ENCODE measurements around the gene DBN1. TPM values are rescaled to one million over a fixed set of nuclear protein-coding genes. Genes with fewer than 3 reads are reported as not detected.
A peak's percentile ranks its signal among the peaks of the same experiment; 100 is the strongest.

DBN1 gene
- total RNA-seq, 4 donors from 2014 or later = 30.6 to 107 (median 82.7) TPM

DNA sequence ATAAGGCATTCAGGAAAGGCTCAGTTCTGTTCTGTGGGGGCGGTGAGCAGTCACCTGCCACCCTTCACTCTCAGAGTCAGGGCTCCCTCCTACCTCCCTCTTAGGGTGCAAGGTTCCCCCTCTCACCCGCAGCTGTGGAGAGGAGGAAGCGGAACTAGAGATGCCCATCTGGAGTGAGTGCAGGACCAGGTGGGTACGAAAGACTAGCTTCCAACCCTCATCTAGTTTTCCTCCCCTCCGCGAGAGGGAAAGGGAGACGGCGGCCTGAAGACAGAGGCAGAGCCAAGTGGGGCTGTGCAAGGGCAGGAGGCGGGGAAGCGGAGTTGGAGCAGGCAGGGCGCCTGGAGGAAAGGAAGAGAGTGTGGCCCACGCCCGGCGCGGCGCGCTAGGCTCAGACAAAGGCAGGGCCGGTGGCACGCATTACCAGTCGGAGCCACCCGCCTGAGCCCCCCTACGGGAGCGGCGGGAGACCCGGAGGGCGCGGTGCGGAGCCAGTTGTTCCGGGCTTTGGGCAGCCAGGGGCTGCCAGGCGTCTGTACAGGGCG, 19.5 kb downstream of the DBN1 start:
- intact Hi-C loops (cut with DNase I; ENCODE audit: low total_unique reads) = loop anchor here (5.0 kb wide), 1 partner anchor 52 kb away; the partner anchor contains the start of gene PFN3
- peak overlapping the region in 1 of 2 donors; percentile 45 for H3K27ac ChIP-seq
- H3K4me3 ChIP-seq = peak overlapping the region; percentile 45 to 48
- no peaks in the 10 kb centered on the region for H3K9me3 ChIP-seq
- peaks cover 0 to 23% of the 10 kb centered on the region in 2 donors for H3K4me1 ChIP-seq
- H3K27me3 ChIP-seq = no peaks in the 10 kb centered on the region
- DNase-seq = peak in 1 of 2 donors; percentile 52
- TF ChIP-seq, protein P1, sequence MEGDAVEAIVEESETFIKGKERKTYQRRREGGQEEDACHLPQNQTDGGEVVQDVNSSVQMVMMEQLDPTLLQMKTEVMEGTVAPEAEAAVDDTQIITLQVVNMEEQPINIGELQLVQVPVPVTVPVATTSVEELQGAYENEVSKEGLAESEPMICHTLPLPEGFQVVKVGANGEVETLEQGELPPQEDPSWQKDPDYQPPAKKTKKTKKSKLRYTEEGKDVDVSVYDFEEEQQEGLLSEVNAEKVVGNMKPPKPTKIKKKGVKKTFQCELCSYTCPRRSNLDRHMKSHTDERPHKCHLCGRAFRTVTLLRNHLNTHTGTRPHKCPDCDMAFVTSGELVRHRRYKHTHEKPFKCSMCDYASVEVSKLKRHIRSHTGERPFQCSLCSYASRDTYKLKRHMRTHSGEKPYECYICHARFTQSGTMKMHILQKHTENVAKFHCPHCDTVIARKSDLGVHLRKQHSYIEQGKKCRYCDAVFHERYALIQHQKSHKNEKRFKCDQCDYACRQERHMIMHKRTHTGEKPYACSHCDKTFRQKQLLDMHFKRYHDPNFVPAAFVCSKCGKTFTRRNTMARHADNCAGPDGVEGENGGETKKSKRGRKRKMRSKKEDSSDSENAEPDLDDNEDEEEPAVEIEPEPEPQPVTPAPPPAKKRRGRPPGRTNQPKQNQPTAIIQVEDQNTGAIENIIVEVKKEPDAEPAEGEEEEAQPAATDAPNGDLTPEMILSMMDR (IDR thresholded peaks at IDR 0.05) = no peak
- no peak for TF ChIP-seq POLR2A (IDR thresholded peaks at IDR 0.05)
- no peaks in the 10 kb centered on the region for H3K36me3 ChIP-seq

DNA sequence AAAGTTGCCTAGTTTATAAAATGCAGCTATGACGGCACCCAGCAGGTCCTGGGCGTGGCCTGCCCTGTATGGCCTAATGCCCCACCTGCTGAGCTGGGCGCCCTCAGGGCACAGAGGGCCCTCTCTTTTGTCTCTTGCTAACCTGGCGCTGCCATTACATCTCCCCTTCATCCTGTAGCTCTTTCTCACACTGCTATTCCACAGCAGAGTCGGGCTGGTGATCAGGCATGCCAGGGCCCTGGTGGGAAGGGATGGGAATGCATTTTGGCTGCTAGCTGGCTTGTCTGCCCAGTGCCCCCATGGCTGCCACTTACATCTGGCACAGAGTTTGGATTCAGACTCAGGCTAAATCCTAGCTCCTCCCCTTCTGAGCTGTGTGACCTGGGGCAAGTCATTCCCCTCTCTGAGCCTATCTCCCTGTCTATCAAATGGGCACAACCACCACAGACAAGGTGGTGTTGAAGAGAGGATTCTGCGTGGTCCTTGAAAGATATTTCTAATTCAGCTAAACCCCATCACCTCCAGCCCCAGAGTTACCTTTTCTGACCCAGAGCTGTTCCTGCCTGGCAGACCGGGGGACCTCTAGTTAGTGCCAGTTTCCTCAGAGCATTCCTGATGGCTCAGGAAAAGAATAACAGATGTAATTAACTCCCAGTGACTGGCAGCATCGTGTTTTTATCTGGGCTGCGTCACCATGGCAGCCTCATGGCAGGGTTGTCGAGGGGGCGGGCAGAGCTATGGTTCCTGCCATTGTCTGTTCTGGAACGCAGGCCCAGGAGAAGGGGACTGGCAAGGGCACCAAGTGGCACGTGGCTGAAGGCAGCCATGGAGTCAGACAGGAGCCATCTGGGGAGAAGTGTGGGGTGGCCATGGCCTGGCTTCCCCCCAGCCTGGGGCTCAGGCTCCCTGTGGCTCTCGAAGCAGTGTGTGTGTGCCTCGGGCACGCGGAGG, 20.5 kb downstream of the DBN1 start:
- Histone ChIP-seq H3K4me1 (peaks cover 0 to 23% of the 10 kb centered on the region in 2 donors), H3K4me3 (no peak overlapping the region), H3K27me3 (no peaks in the 10 kb centered on the region), H3K9me3 (no peaks in the 10 kb centered on the region), H3K36me3 (no peaks in the 10 kb centered on the region), H3K27ac (no peak overlapping the region)
- TF ChIP-seq, protein P1 (IDR thresholded peaks at IDR 0.05) = no peak
- TF ChIP-seq POLR2A (IDR thresholded peaks at IDR 0.05) = no peak
- intact Hi-C loops (cut with DNase I; ENCODE audit: low total_unique reads) = loop anchor here (5.0 kb wide), 1 partner anchor 51 kb away; the partner anchor contains the start of gene PFN3
- DNase-seq = no peak

DNA sequence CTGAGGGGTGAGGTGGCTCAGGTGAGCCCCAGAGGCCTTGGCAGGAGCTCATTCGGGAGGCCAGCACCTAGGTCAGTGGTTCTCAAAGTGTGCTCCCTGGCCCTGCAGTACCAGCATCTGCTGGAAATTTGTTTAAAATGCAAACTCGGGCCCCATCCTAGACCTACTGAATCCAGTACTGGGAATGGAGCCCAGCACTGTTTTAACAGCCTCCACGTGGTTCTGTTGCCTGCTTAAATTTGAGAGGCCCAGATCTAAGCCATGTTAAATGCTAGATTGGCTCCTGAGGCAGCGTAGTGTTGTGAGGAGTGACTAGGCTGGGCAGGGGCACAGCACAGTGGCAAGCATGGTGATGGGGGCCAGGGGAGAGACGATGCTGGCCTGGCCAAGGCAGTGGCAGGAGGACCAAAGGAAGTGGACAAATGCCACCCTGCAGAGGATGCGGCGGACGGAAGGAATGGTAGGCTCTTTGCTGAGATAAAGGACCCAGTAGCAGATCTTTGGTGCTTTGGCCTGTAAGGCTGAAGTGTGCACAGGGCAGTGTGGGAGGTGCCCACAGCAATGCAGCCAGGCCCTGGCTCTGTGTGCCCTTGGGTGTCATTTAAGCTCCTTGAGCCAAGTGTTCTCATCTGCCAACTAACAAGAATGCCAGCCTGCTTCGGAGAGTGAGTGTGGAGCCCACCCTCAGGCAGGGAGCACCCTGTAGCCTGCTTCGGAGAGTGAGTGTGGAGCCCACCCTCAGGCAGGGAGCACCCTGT, 22.6 kb downstream of the DBN1 start:
- Histone ChIP-seq H3K27ac (no peak overlapping the region), H3K27me3 (no peaks in the 10 kb centered on the region), H3K4me3 (no peak overlapping the region), H3K36me3 (no peaks in the 10 kb centered on the region), H3K4me1 (peaks cover 0 to 30% of the 10 kb centered on the region in 2 donors), H3K9me3 (no peaks in the 10 kb centered on the region)
- intact Hi-C loops (cut with DNase I; ENCODE audit: low total_unique reads) = loop anchor here (5.0 kb wide), 1 partner anchor 49 kb away; the partner anchor contains the start of gene PFN3
- DNase-seq = no peak
- no peak for TF ChIP-seq POLR2A (IDR thresholded peaks at IDR 0.05)
- TF ChIP-seq, protein P1 (IDR thresholded peaks at IDR 0.05) = no peak

DNA sequence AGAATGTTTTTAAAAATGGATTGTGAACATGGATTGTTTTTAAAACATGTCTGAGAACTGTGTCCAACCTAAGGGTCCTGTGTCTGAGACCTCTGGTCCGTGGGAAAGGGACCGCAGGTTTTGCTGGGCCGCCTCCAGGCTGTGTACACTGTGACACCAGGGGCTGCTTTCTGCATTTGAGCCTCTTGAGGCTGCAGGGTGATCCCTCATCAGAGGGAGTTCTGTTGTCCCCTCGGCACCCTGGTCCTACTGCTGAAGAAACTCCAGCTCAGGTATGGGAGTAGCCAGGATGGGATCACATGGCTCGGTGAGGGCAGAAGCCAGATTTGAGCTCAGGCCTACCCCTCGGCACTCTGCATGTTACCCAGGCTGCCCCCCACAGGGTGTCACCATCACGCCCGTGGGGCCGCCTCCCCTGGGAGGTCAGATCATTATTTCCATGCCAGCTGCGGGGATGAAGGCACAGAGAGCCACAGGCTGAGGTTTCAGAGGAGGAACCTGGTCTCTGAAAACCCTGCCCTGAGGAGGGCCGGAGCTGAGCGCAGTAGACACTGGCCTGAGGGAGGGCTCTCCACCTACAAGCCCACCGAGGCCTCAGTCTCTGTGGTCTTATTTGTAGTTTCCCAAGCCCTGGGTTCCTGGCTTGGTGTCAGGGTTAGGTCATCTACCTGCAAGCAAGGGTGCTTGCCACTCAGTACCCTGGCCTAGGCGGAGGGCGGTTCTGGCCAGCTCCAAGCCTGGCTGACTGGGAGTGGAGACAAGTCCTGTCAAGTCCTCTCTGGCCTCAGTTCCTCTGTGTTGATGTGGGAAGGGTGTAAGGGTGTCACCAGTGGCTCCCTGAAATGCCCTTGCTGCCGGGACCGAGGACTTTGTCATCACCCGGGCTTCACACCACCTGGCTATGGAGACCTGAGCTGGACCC, 24.0 kb downstream of the DBN1 start:
- peaks cover 0 to 21% of the 10 kb centered on the region in 2 donors for H3K4me1 ChIP-seq
- H3K27ac ChIP-seq = no peak overlapping the region
- H3K27me3 ChIP-seq = no peaks in the 10 kb centered on the region
- H3K36me3 ChIP-seq = no peaks in the 10 kb centered on the region
- no peak for DNase-seq
- H3K9me3 ChIP-seq = no peaks in the 10 kb centered on the region
- H3K4me3 ChIP-seq = no peak overlapping the region
- intact Hi-C loops (cut with DNase I; ENCODE audit: low total_unique reads) = loop anchor here (5.0 kb wide), 1 partner anchor 47 kb away; the partner anchor contains the start of gene PFN3
- no peak for TF ChIP-seq POLR2A (IDR thresholded peaks at IDR 0.05)
- TF ChIP-seq, protein P1 (IDR thresholded peaks at IDR 0.05) = no peak
